ENCODE data around the gene GBX2. TPM values are rescaled to one million over a fixed set of nuclear protein-coding genes. Genes with fewer than 3 reads are reported as not detected.
A peak's percentile ranks its signal among the peaks of the same experiment; 100 is the strongest.

GBX2 gene
- total RNA-seq (2021): 0.31 and 0.46 TPM in 2 replicates
- long read RNA-seq: 0 reads

DNA sequence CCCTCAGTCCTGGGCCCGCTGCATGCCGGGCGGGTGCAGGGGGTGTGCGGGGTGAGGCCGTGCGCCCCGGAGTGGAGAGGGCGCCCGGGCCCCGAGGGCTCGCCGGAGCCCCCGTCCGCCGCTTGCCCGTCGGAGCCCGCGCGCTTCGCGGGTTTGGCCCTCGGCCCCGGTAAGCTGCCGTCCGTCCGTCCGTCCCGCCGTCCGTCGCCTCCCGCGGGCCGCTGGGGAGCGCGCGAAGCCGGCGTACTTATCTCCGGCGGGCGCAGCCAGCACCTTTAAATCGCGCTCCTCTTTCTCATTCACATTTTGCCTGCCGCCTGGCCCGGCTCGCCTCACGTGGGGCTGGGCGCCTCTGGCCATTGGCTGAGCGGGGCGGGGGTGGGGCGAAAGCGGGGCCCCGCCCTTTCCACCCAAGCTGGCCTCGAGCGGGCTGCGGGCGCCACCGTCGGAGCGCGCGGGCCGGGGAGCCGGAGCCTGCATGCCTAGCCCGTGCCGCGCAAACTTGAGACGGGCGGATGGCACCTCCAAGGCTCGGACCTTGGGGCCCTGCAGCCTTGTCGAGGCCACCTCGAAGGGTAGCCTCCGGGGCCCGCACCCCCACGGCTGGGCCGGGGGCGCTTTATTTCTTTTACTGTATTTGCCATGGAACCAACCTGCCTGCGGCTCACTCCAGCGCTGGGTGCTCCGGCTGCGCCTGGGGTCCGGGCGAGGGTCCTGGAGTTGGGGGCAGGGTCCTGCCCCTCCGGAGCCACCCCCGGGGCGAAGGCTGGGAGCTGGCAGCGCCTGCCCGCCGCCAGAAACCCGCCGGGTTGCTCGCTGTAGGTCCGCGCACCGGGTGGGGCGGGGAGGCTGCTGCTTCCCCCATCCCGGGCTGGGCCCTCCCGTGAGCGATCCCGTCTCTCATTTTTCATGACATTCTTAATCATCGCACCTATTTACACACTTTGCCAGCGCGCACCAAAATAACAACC is at the start of gene GBX2:
TSS of gene GBX2 (minus strand) at position 277 of the 971 bp plus-strand sequence. CDS start 415 bp downstream, outside the sequence.
- H3K27me3 Mint-ChIP-seq (ENCODE audit: low read depth): peaks cover 93% of the 10 kb centered on the region
- no peak within 1 kb of the TSS for H2BK5ac ChIP-seq (ENCODE audit: insufficient read length, low read length)
- H3K4me1 Mint-ChIP-seq: peaks cover 40 to 44% of the 10 kb centered on the region in 2 experiments
- H3K4me2 ChIP-seq (ENCODE audit: insufficient read depth, insufficient read length, low read length): peak within 1 kb of the TSS; percentile 64
- H3K23me2 ChIP-seq (ENCODE audit: insufficient read length, low read depth, low read length, poor library complexity, severe bottlenecking): peaks cover 28% of the 10 kb centered on the region
- H2BK12ac ChIP-seq (ENCODE audit: insufficient read length, low read depth, low read length): no peak within 1 kb of the TSS
- peaks cover 0 to 8% of the 10 kb centered on the region in 2 experiments; a peak in 2 of 5 replicates for H3K9me3 Mint-ChIP-seq
- H2BK15ac ChIP-seq (ENCODE audit: low read depth, low read length): no peak within 1 kb of the TSS
- no peak within 1 kb of the TSS for H3K18ac ChIP-seq (ENCODE audit: insufficient read length, low read depth, low read length)
- no peaks in the 10 kb centered on the region for H4K20me1 ChIP-seq (ENCODE audit: control insufficient read depth, insufficient read depth, insufficient read length)
- H3K4ac ChIP-seq (ENCODE audit: low read depth, low read length): no peak within 1 kb of the TSS
- no peak within 1 kb of the TSS for H2AFZ ChIP-seq (ENCODE audit: low read length)
- peaks cover 80% of the 10 kb centered on the region for H3K27me3 ChIP-seq (ENCODE audit: insufficient read depth, low read length)
- H3K14ac ChIP-seq (ENCODE audit: insufficient read depth, low read length): peak within 1 kb of the TSS; percentile 54; the same call in 1 of the 2 replicates
- peak within 1 kb of the TSS; percentile 48 to 81 for H3K4me3 Mint-ChIP-seq
- H3K4me1 ChIP-seq (ENCODE audit: insufficient read depth, low read length): peaks cover 3% of the 10 kb centered on the region
- H3K9ac ChIP-seq (ENCODE audit: extremely low read depth, insufficient read length, low read length): no peak within 1 kb of the TSS
- DNase-seq: peak; percentile 94
- no peaks in the 10 kb centered on the region for H3K79me1 ChIP-seq (ENCODE audit: insufficient read depth, low read depth, low read length, poor library complexity, severe bottlenecking)
- WGBS (ENCODE audit: extremely low coverage, insufficient read length, low lambda C conversion rate): no CpG with 5 or more reads among the region's 105 CpGs
- H3K9me3 ChIP-seq (ENCODE audit: control insufficient read depth, low read depth, low read length): no peaks in the 10 kb centered on the region
- no peak within 1 kb of the TSS for H4K5ac ChIP-seq (ENCODE audit: insufficient read length, low read depth, low read length)
- no peak within 1 kb of the TSS for H4K91ac ChIP-seq (ENCODE audit: insufficient read length, low read depth, low read length)
- H3K27ac Mint-ChIP-seq: no peak within 1 kb of the TSS
- no peak within 1 kb of the TSS for H3T11ph ChIP-seq (ENCODE audit: low read length)
- H3K27ac ChIP-seq (ENCODE audit: insufficient read length, low read depth, low read length): no peak within 1 kb of the TSS
- H3K56ac ChIP-seq (ENCODE audit: insufficient read length, low read depth, low read length): no peak within 1 kb of the TSS
- H3K23ac ChIP-seq (ENCODE audit: insufficient read length, low read depth, low read length): no peak within 1 kb of the TSS
- H3K79me2 ChIP-seq (ENCODE audit: insufficient read depth, low read length): no peaks in the 10 kb centered on the region
- H2BK120ac ChIP-seq (ENCODE audit: low read depth, low read length, poor library complexity, severe bottlenecking): no peak within 1 kb of the TSS
- no peak within 1 kb of the TSS for H2BK20ac ChIP-seq (ENCODE audit: low read depth, low read length, poor library complexity, severe bottlenecking)
- no peak within 1 kb of the TSS for H4K8ac ChIP-seq (replicated peaks; ENCODE audit: insufficient read length, low read depth, low read length)
- no peak within 1 kb of the TSS for H2AK5ac ChIP-seq (ENCODE audit: insufficient read length, low read length)
- peaks cover 0 to 2% (median 0%) of the 10 kb centered on the region in 3 experiments; a peak in 2 of 7 replicates for H3K36me3 Mint-ChIP-seq (ENCODE audit: insufficient read depth in 1 of 3, low read depth in 3 of 3)
- TF ChIP-seq CTCF (conservative IDR thresholded peaks at IDR 0.05): no peak
